ENCODE results near the gene TPBGL. TPM values are rescaled to one million over a fixed set of nuclear protein-coding genes. Genes with fewer than 3 reads are reported as not detected.
"Not testable (repeated sequence)": the region's sequence is repeated elsewhere in the genome, so short reads cannot be mapped to it uniquely, and the experiment has no call there.

The TPBGL gene
- total RNA-seq, 1 donor from 2014 or later, result under 0.01 TPM

DNA sequence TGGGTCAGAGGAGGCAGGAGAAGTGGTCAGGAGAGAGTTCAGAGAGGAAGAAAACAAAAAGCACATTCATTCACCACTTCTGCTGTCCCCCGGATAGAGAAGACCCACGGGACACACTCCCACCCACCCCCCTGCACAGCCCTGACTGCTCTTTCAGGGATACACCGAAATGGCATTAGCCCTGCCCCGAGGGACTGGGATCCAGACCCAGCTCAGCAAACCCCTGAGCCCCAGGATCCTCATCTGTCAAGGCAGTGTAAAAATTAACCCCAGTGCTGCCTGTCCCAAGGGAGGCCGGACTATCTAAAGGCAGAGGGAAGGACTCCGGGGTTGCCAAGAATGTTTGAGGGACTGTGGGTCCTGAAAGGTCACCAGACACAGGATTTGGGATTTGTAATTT lies 31.2 kb downstream of the TPBGL start:
- no peak for DNase-seq (ENCODE audit: low read depth in 2 of 2)

GRCh38 chr11:75272391-75272790 lies 31.8 kb downstream of the TPBGL start:
- no peak for DNase-seq (ENCODE audit: low read depth in 2 of 2)

GRCh38 chr11:75272821-75273301 lies 32.3 kb downstream of the TPBGL start:
- DNase-seq (ENCODE audit: low read depth in 2 of 2), result no peak

- no peak for DNase-seq (ENCODE audit: low read depth in 2 of 2)
These were observed 33.1 kb downstream of the TPBGL start for GRCh38 chr11:75273411-75274391.

- DNase-seq (ENCODE audit: low read depth in 2 of 2), result not testable (repeated sequence)
These were observed 34.1 kb downstream of the TPBGL start for GRCh38 chr11:75274716-75275115.

DNA sequence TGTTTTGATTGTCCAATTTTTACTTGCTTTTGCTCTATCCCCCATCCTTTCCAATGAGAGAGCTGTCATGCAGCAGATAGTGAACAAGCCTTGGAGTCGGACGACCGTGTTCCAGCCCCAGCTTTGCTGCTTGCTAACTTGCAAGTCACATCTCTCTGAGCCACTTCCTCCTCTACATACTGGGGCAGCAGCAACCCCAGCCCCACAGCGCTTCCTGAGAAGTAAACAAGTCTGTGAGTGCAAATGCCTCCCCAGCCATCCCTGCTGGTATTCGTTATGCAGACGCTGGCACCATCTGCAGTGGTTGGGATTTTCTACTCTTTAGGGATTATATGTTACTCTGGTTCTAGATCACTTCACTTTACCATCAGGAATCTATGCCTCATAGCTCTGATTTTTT lies 35.0 kb downstream of the TPBGL start:
- DNase-seq (ENCODE audit: low read depth in 2 of 2), result peak in 1 of 2 donors; percentile 95

DNA sequence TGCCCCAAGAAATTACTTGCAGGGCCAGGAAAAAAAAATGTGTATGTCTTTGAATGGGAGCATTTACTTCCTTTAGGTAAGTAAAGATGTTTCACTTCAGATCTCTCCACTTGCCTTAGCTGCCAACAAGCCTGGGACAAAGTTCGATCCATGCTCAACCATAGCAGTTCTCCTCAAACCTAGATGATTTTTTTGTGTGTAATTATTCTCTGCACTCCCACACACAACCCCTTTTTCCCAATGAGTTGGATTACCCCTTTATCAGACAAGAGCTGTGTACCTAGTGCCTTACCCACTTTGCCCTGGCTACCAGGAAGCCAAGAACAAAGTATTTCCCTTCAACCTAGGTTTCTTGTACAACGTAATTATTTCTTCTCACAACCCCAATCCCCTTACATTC lies 35.6 kb downstream of the TPBGL start:
- DNase-seq (ENCODE audit: low read depth in 2 of 2), result no peak

- DNase-seq (ENCODE audit: low read depth in 2 of 2), result no peak
These were observed 36.1 kb downstream of the TPBGL start for GRCh38 chr11:75276686-75277085.

GRCh38 chr11:75277211-75277805 lies 36.7 kb downstream of the TPBGL start:
- no peak for DNase-seq (ENCODE audit: low read depth in 2 of 2)

DNA sequence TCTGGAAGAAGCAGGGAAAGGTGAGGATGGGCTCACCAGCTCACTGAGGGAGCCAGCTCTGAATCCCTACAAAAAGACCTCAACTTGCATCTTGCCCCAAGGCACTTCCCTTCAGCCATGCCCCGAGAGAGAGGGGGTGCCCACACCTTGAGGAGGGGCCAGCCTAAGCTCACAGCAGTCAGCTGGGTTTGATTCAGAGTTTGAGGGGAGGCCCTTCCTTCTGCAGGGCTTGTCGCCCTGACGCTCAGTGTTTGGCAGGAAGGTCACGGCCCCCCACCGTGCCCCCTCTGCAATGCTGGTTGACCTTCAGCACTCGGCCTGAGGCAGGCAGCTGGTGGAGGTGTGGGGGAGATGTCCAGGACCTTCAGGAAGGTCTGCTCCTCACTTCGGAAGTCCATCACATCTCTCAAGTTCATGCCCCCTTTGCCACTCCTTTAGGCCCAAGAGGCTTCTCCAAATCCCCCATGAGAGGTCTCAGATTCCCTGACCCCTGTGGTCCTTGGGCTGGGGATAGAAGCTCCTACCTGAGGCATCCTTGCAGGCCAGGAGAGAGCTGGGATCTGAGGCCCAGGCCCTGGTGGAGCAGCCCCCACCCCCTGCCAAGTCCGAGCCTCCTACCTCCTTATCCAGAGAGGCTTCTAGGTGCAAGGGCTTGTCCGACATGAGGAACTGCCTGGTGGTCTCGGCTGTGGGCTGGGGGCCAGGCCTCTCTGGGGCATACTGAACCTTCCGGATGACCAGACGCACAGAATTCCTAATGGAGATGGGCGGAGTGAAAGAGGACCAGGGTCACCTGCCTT lies 37.6 kb downstream of the TPBGL start:
- no peak for DNase-seq (ENCODE audit: low read depth in 2 of 2)

GRCh38 chr11:75279273-75279672 lies 38.7 kb downstream of the TPBGL start:
- no peak for DNase-seq (ENCODE audit: low read depth in 2 of 2)

- peak; percentile 70 to 85 for DNase-seq (ENCODE audit: low read depth in 2 of 2)
These were observed 39.7 kb downstream of the TPBGL start for GRCh38 chr11:75280227-75280701.

DNA sequence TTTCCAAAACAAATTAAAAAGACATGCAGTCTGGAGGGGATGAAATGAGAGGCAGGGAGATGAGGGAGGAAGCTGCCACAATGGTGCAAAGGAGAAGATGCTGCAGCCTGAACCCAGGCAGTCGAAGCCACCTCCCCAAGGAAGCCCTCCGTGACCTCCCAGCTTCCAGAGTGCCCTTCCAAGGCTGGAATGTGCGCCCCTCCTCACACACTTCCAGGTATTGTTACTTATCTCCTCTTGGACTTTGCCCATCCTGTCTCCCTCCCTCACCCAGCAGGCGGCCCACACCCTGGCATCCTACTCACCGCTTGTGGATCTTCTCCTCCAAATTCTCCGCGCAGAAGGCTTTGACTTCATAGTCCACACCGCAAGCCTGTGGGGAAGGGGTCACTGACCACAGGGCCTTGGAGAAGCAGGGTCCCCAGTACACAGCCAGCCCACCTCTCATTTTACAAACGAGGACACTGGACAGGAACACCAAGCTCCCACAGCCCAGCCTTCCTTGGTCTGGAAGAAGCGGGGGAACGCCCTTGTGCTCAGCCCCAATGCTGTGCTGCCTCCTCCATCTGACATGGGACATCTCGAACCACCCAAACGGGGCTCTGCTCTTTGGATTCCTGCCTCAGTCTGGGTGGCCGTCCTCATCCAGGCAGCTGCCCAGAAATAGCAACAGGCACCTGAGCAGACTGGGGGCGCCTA lies 40.3 kb downstream of the TPBGL start:
- DNase-seq (ENCODE audit: low read depth in 2 of 2), result peak in 1 of 2 donors; percentile 51

DNA sequence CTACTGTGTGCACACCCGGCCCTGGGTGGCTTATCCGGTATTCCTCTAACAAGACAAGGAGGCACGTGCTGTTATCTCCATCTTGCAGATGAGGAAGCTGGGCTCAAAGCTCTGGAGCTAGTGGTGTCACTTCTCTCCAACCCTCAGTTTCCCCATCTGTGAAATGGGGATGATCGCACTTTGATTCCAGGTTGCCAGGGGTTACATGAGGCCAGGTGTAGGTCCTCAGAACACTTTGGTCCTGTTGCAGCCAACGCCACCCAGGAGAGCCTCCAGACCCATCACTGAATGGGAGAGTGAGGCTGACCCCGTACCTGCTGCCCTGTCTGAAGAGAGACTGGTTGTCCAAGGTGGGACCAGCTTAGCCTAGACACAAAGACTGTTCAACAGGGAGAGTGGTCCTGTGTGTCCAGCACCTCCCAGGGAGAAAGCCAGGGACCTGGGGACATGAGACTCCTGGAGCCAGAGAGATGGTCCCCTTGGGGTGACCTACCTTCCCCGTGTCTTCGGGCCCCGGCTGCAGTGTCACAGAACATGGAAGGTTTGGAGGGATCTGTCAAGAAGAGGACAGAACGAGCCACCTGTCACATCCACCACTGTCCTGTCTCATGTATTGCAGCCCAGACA lies 41.0 kb downstream of the TPBGL start:
- DNase-seq (ENCODE audit: low read depth in 2 of 2), result no peak

DNA sequence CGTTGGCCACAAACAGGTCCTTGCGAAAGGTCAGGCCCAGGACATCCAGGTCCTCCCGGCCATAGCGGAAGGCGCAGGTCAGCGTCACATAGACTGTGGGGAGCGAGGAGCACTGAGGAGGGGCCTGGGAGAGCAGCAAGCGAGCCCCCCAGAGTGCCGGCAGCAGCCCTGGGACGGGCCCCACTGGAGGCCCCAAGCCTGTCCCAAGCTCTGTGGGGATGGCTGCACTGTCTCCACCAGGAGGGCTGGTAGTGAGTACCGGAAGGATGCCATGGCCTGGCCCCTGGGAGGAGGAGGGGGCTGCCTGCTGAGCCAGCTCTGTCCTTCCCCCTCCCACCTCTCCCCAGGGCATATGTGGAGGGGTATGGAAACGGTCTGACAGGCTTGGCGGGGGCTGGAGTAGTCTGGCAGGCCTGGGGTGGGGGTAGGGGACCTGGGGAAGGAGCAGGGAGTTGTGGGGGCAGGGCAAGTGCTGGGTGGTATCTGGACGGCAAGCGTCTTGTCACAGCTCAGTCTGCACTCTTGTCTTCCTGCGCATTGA lies 42.9 kb downstream of the TPBGL start:
- DNase-seq (ENCODE audit: low read depth in 2 of 2), result no peak

DNA sequence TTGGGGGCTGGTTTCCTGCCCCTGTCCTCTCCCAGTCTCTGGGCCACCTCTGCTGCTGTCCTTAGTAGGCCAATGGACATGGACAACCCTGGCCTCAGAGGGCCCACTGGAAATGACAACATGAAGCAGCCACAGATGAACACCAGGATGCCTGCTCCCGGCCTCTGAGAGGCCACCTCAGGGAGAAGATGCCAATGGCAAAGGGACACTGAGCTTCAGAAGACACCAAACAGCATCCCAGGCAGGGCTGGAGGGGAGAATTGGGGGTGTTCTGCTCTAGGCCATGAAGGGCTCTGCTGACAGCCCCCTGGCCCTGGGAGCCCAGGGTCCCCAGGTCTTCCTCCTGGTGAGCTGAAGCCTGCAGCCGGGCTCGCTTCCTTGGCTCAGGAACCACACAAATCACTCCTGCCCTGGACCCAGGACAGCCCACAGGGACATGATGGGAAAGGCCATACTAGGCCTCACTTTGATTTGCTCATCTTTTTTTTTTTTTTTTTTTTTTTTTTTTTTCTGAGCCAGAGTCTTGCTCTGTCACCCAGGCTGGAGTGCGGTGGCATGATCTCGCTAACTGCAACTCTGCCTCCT lies 45.3 kb downstream of the TPBGL start:
- no peak for DNase-seq (ENCODE audit: low read depth in 2 of 2)

DNA sequence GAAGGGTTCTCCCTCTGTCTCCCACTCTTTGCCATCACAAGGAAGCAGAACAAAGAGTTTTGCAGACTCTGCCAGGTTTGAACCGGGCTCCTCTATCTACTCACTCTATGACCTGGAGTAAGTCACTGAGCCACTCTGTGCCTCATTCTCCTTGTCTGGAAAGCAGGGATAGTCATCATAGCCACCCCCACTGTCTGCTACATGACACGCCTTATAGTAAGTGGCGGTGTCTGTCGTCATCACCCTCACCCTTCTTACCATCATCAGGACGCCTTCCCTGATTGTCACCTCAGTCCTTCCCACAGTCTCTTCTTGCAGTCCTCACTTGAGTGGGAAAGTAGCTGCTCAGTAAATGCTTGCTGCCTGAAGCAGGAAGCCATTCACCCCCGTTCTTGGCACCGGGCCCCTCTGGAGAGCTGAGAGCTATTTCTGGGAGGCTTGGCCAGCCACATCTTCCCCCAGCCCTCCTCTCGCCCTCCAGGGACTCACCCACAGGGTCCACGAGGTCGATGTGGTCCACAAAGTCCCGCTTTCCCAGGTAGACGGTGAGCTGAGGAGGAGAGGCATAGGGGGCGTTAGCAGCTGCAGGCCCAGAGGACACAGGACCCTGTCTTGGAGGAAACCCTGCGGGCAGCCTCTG lies 46.4 kb downstream of the TPBGL start:
- no peak for DNase-seq (ENCODE audit: low read depth in 2 of 2)

DNA sequence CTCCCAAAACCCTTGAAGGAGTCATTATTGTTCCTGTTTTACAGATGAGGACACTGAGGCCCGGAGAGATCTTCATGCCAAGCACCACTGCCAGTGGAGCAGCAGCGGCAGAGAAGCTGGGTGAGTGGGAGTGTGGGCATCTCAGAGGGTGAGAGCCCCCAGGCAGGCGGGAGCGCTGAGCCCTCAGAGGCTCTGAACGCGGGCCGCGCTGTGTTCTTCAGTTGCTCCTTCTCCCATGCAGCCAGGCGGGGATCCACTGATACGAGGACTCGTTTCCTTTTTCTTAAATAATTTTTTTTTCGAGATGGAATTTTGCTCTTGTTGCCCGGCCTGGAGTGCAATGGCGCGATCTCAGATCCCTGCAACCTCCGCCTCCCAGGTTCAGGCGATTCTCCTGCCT lies 47.0 kb downstream of the TPBGL start:
- no peak for DNase-seq (ENCODE audit: low read depth in 2 of 2)

- DNase-seq (ENCODE audit: low read depth in 2 of 2), result no peak
These were observed 48.9 kb downstream of the TPBGL start for GRCh38 chr11:75289511-75289760.

- DNase-seq (ENCODE audit: low read depth in 2 of 2), result no peak
These were observed 49.3 kb downstream of the TPBGL start for GRCh38 chr11:75289919-75290318.
